HG02610 (cell line): ENCODE measurements around the gene KDM2B.

Experiments used
- ATAC-seq: cut with Tn5 transposase; IDR thresholded peaks from one replicate; pipeline ENCODE4 v1.9.1; 2021; ENCODE audit warnings: mild to moderate bottlenecking, moderate library complexity; ENCODE audit not compliant: unreplicated experiment

KDM2B gene

GRCh38 chr12:121532503-121533393, 48.1 kb downstream of the KDM2B start:
- ATAC-seq = no peak

DNA sequence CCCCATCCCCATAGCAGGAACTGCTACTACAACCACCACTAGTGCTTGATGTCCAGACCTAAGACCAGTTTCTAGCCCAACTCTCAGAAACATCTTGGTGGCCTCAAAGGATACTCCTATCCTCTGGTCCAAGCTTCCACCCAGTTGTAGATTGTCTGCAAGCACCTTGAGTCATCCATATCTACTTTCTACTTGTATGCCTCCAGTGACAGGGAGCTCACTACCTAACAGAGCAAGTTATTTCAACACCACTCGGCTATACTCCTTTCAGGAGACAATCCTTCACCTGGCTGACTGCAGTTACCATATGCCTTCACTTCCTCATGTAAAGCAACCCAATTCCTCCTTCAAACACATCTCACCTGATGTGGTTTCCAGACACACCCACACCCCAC, 49.5 kb downstream of the KDM2B start:
- no peak for ATAC-seq

GRCh38 chr12:121530600-121531355, 50.0 kb downstream of the KDM2B start:
- ATAC-seq = peak; percentile 37

DNA sequence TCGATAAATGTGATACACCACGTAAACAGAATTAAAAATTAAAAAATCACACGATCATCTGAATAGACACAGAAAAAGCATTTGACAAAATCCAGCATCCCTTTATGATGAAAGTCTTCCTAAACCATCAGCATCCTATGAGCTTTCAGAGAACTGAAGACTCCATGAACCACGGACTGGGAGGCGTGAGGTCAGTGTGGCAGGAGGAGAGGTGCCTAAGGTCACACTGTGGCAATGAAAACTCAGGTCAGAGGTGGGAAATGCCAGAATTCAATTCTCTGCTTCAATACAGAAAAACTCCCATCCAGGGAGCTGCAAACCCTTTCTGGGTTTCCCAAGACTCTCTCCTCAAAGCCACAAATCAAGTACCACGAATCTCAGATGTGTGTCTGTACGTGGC, 51.6 kb downstream of the KDM2B start:
- ATAC-seq = no peak

GRCh38 chr12:121525411-121525810, 55.4 kb downstream of the KDM2B start:
- ATAC-seq = no peak

GRCh38 chr12:121524196-121524916, 56.5 kb downstream of the KDM2B start:
- no peak for ATAC-seq

- no peak for ATAC-seq
Measured at GRCh38 chr12:121523741-121524140, 57.1 kb downstream of the KDM2B start.

DNA sequence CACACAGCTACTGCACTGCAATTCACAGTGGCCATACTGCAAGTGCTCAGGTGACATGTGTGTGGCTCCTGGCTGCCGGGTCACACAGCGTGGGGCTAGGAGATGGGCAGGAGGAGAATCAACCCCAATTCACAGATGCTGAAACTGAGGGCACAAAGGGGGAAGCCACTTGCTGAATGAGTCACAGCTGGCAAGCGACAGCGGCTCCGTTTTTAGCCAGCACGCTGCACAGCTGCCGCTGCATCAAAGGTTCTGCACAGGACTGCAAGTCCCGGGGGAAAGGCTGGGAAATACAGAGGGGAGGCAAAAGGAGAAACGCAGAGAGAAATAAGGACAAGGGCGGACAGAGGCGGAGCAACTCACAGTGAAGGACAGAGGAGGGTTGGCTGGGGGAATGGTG, 57.9 kb downstream of the KDM2B start:
- ATAC-seq = peak; percentile 47

DNA sequence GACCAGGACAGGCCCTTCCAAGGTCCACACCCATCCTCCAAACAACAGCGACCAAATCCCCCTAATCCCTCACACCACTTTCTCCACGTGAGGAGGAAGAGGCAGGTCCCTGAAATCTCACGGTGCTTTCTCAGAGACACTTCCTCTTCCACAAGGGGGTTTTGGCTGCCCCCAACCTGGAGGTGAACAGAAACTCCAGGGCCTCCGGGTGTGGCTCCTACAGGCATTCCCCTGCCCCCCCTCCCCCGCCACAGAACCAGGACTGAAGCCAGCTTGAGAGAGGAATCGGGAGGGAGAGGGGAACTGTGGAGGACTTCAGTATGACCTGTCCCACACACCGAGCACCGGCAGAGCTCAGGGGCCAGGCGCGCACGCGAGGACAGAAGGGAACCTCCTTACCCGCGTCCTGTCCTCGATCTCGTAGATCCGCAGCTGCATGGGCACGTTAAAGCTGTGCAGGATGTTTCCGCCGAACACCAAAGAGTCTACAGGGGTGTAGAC, 60.2 kb downstream of the KDM2B start:
- no peak for ATAC-seq

DNA sequence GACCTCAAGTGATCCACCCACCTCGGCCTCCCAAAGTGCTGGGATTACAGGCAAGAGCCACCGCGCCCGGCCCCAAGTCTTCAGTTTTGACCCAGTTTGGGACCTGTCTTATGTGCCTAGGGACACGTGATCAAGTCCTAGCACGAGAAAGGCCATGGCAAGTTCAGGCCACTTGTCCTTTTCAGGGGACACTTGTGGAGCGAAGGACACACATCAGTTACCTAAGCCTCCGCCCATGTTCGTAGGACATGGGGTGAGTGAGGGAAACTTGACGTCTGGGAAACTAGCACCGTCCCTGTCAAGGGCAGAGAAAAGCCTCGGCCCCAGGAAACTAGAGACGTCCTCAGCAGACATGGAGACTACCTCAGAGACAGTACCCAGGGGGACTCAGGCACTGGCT, 60.7 kb downstream of the KDM2B start:
- no peak for ATAC-seq

DNA sequence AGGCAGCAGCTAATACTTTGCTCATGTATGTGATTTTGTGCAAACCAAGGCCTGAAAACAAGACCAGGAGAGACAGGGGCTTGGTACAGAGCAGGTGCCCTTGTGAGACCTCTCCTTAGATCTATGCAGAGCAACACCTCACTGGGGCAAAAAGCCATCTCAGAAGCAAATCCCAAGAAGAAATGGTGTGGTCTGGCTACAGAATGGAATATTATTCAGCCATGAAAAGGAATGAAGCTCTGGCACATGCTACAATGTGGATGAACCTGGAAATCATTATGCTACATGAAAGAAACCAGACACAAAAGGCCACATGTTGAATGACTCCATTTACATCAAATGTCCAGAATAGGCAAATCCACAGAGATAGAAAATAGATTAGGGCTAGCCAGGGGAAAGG, 61.6 kb downstream of the KDM2B start:
- no peak for ATAC-seq

DNA sequence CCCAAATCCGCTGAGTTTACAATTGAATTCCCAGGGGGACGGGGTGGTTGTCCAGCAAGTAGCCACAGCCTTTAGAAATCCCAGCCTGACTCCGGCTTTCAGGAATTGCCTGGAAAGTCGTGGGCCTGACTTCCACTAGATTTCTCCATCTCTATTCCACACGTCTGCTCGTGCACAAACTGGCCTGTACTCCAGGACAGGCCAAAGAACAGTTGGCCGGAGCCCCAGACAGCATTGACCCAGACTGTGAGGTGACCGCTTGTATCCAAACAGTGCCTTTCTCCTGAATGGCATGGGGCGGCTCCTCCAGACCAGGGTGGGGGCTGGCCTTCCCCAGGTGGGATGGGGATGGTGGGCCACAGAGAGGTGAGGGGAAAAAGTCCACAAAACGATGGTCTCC, 62.2 kb downstream of the KDM2B start:
- ATAC-seq = no peak

DNA sequence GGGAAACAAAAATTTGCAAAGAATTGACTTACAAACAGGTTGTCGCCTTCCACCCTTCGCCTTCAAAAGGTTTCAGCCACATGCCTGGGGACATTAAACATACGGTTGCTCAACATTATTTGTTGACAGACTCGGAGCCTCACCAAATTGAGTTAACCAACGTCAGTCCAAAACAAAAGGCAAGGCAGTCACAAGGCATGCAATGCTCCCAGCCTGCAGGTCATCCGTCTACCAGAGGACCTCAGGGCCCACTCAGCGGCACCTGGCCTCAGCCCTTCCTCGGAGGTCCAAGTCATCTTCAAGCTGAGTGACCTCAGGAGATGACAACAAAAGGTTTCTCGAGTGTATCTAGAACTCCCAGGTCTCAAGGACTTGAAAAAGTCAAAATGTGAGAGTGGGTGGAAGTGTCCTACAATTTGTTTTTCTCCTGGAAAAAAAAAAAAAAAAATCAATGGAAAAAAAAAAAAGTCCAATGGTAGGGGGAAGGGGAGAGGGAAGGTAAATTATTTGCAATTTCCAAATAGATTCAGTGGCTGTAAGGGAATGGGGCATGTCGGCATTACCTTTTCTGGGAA, 64.3 kb downstream of the KDM2B start:
- no peak for ATAC-seq

DNA sequence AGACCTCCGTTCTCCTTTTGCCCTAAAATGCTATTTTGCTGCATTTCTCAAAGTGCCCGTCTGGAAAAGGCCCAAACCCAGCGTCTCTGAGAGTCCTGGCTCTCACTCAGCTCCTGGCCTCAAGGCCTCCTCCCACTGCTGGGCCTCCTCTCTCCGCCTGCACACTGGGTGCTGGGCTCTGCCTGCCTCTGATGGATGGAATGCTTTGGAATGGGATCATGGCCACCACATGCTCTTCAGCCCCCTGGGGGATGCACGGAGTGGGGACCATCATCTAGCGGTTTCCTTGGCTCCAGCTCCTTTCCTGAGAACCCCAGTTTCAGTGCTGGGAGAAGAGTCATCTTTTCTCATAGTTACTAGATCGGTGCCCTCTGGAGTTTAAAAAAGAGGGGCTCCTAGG, 65.2 kb downstream of the KDM2B start:
- no peak for ATAC-seq

DNA sequence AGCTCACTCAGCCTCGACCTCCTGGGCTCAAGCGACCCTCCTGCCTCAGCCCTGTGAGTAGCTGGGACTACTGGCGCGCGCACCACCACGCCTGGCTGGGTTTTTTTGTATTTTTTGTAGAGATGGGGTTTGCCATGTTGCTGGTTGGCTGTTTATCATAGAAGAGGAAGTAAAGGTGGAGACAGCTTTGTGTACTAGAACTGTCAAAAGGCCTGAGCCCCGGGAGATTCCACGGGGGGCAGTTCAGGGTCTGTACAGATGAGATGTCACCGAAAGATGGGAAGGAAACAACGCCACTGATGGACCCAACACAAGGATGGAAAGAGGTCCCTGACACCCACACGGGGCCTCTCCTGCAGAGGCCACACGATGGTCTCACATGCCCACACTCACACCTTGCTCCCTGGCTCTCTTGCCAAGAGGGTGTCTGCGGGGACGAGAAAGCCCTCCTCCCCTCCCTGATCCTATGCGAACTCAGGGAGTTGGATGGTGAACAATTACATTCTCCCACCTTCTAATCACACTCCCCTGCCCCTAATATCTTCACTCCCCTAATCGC, 66.6 kb downstream of the KDM2B start:
- ATAC-seq = peak; percentile 53

DNA sequence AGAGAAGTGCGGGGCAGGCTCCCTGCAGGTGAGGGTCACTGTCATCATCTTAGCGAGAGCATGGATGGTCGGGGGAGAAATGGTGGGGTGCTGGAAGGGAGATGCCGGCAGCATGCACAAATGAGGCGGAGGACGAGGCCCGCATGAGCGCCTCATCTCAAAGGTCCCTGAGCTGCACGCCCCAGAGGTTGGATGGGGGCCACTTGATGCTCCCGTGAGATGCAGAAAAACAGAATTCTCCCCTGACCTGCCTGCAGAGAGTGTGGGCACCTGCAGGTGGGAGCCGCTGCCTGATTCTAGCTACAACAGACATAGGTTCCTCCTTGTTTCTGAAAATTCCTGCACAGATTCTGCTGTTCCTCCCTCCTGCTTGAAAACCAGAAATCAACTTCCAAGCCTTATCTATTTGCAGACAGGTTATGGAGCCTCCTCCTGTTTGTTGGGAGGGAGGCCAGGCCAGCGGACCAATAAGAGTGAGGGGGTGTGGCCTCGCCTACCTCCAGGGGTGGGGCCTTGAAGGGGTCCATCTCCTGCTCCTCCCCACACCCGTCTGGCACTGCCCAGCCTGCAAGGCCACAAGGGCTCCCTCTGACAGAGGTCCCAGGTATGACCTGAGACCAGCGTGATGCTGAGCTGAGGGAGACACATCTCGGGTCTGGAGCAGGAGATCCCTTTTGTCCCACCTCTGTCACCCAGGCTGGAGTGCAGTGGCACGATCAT, 67.2 kb downstream of the KDM2B start:
- peak; percentile 45 for ATAC-seq

GRCh38 chr12:121512561-121512960, 68.3 kb downstream of the KDM2B start:
- ATAC-seq = no peak

DNA sequence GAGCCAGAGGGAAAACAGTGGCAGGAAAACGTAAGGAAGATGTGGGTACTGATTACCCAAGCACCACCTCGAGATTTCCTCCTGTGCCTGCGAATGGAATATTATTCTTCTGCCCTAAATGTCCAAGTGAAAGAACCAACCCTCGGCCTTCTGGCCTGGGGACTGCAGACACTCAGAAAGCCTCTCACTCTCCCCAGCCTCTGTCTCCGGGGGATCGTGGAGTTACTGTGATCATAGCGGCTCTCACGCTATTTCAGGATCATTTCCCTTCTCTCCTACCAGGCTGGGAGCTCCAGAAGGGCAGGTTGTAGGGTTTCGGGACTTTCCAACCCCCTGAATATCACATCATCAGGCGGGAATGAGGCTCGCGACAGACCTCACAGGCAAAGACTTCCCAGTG, 68.9 kb downstream of the KDM2B start:
- no peak for ATAC-seq

- ATAC-seq = no peak
Measured at GRCh38 chr12:121509339-121509738, 71.5 kb downstream of the KDM2B start.

DNA sequence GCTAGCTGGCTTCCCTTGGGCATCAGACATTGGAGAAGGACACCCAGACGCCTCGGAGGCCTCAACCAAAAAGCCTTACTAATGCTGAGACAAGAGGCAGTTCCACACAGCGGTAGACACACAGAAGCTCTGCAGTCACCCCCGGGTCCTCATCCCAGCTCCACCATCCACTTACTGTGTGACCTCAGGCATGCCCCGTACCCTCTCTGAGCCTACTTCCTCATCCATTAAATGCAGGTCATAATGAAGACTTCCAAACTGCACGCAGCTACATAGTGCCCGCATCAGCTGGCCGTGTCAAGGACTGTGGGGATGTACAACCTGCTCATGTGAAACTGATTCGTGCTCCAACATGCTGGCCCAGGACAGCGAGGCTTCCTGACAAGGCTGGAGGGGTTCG, 72.3 kb downstream of the KDM2B start:
- no peak for ATAC-seq
